ENCODE measurements around the gene CRACDL. TPM values are rescaled to one million over a fixed set of nuclear protein-coding genes. Genes with fewer than 3 reads are reported as not detected.

The CRACDL gene
- total RNA-seq, 3 donors from 2014 or later: 8.0 to 18.1 (median 17.8) TPM

- Histone ChIP-seq H3K36me3 (ENCODE audit: low read depth) (no peaks in the 10 kb centered on the region), H3K4me3 (no peak overlapping the region), H3K4me1 (ENCODE audit: low read depth) (peaks cover 2% of the 10 kb centered on the region), H3K9me3 (no peaks in the 10 kb centered on the region)
- intact Hi-C loops (cut with DNase I, micrococcal nuclease): no loop called here
- ATAC-seq (no peak), DNase-seq (no peak)
- TF ChIP-seq CTCF (IDR thresholded peaks at IDR 0.05): no peak
Observed at GRCh38 chr2:98907966-98908905, 27.8 kb downstream of the CRACDL start.

- H3K4me3 ChIP-seq: no peak overlapping the region
- intact Hi-C loops (cut with DNase I, micrococcal nuclease): no loop called here
- ATAC-seq: no peak
- no peaks in the 10 kb centered on the region for H3K9me3 ChIP-seq
- no peak for DNase-seq
- H3K36me3 ChIP-seq (ENCODE audit: low read depth): no peaks in the 10 kb centered on the region
- H3K4me1 ChIP-seq (ENCODE audit: low read depth): peaks cover 2% of the 10 kb centered on the region
- no peak for TF ChIP-seq CTCF (IDR thresholded peaks at IDR 0.05)
Observed at GRCh38 chr2:98907385-98907784, 28.6 kb downstream of the CRACDL start.

- ATAC-seq: no peak
- intact Hi-C loops (cut with DNase I, micrococcal nuclease): no loop called here
Observed at GRCh38 chr2:98903767-98904485, 32.1 kb downstream of the CRACDL start.

GRCh38 chr2:98903064-98903355, 33.0 kb downstream of the CRACDL start:
- no peaks in the 10 kb centered on the region for H3K9me3 ChIP-seq
- DNase-seq (no peak), ATAC-seq (no peak)
- TF ChIP-seq CTCF (IDR thresholded peaks at IDR 0.05): no peak
- no peaks in the 10 kb centered on the region for H3K4me1 ChIP-seq (ENCODE audit: low read depth)
- intact Hi-C loops (cut with DNase I, micrococcal nuclease): no loop called here
- H3K4me3 ChIP-seq: no peak overlapping the region
- H3K36me3 ChIP-seq (ENCODE audit: low read depth): no peaks in the 10 kb centered on the region

More at GRCh38 chr2:98903767-98904485, 32.1 kb downstream of the CRACDL start:
- no peak for TF ChIP-seq CTCF (IDR thresholded peaks at IDR 0.05)
- H3K4me1 ChIP-seq (ENCODE audit: low read depth): no peaks in the 10 kb centered on the region
- H3K4me3 ChIP-seq: no peak overlapping the region
- H3K36me3 ChIP-seq (ENCODE audit: low read depth): no peaks in the 10 kb centered on the region
- no peaks in the 10 kb centered on the region for H3K9me3 ChIP-seq
- DNase-seq: no peak

- H3K9me3 ChIP-seq: no peaks in the 10 kb centered on the region
- intact Hi-C loops (cut with DNase I, micrococcal nuclease): no loop called here
- H3K4me3 ChIP-seq: no peak overlapping the region
- no peaks in the 10 kb centered on the region for H3K36me3 ChIP-seq (ENCODE audit: low read depth)
- no peaks in the 10 kb centered on the region for H3K4me1 ChIP-seq (ENCODE audit: low read depth)
- TF ChIP-seq CTCF (IDR thresholded peaks at IDR 0.05): no peak
- ATAC-seq (no peak), DNase-seq (no peak)
Observed at GRCh38 chr2:98902209-98903063, 33.6 kb downstream of the CRACDL start.
